GM06990 (cell line): ENCODE measurements around the gene TENM4.

Source experiments
- DNase-seq: peaks from one replicate; pipeline ENCODE4 v3.0.0-alpha.2; 2011; ENCODE audit not compliant: insufficient read length; ENCODE audit errors: extremely low read depth
- H3K27me3 ChIP-seq: replicated peaks from 2 replicates; pipeline ENCODE4 v1.6.0; 2011; ENCODE audit warnings: low read length; ENCODE audit not compliant: control insufficient read depth, insufficient read depth
- H3K36me3 ChIP-seq: 2 replicates; pipeline ENCODE4 v1.5.1; 2011; ENCODE audit warnings: low read length; ENCODE audit not compliant: control insufficient read depth, insufficient read depth
- H3K4me3 ChIP-seq: replicated peaks from 2 replicates; pipeline ENCODE4 v1.5.1; 2011; ENCODE audit warnings: low read depth, mild to moderate bottlenecking, control low read depth, low read length
- CTCF ChIP-seq: IDR thresholded peaks from 2 replicates; pipeline ENCODE4 v1.5.1; 2011; ENCODE audit warnings: low read length, control low read depth, mild to moderate bottlenecking, inconsistent platforms; ENCODE audit not compliant: insufficient read depth, poor library complexity, severe bottlenecking

The TENM4 gene

DNA sequence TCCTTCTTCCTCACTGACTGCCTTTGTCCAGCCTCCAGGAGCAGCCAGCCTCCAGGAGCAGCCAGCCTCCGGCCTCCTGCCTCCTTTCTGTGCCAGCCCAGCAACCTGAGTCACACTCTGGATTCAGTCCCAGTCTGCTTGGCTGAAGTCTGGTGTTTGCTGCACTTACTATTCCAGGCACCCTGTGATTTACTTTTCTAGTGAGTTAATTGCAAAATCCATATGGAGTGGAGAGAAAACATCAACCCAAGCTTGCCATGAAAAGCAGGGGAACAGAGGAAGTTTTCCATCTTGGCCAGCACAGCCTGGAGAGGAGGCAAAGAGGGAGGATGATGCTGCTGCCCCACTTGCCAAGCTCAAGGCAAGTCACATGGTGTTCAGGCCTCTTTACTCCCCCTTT lies 400.5 kb downstream of the TENM4 start:
- no peaks in the 10 kb centered on the region for H3K36me3 ChIP-seq
- DNase-seq, result no peak
- no peak overlapping the region for H3K4me3 ChIP-seq
- H3K27me3 ChIP-seq, result peaks cover 4% of the 10 kb centered on the region
- no peak for TF ChIP-seq CTCF

- DNase-seq, result no peak
- Histone ChIP-seq H3K4me3 (no peak overlapping the region), H3K36me3 (no peaks in the 10 kb centered on the region), H3K27me3 (peaks cover 2% of the 10 kb centered on the region)
- no peak for TF ChIP-seq CTCF
Measured at GRCh38 chr11:79039122-79039521, 401.7 kb downstream of the TENM4 start.

GRCh38 chr11:79035881-79036280 lies 404.9 kb downstream of the TENM4 start:
- TF ChIP-seq CTCF, result no peak
- Histone ChIP-seq H3K36me3 (no peaks in the 10 kb centered on the region), H3K27me3 (peaks cover 4% of the 10 kb centered on the region), H3K4me3 (no peak overlapping the region)
- no peak for DNase-seq

GRCh38 chr11:79033833-79034232 lies 407.0 kb downstream of the TENM4 start:
- TF ChIP-seq CTCF, result no peak
- Histone ChIP-seq H3K4me3 (no peak overlapping the region), H3K36me3 (no peaks in the 10 kb centered on the region), H3K27me3 (peaks cover 2% of the 10 kb centered on the region)
- DNase-seq, result no peak

DNA sequence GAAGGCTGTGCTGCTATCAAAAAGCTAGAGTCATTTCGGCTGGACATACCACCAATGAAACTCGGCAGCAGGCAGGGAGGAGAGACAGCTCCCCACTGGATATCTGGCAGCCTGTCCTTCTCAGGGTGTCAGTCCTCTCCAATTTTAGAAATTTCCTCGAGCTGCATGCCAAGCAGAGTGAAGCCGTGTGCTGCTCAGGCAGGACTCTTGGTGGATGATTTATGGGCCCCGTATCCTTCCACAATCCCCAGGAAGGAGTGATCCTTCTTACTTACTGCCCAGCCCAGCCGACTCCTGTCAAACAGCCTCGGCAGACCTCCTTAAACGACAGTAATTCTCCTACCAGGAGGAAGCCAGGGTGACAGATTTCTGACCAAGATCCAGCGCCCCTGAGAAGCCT lies 410.4 kb downstream of the TENM4 start:
- no peak overlapping the region for H3K4me3 ChIP-seq
- no peak for TF ChIP-seq CTCF
- H3K36me3 ChIP-seq, result no peaks in the 10 kb centered on the region
- DNase-seq, result no peak
- peaks cover 3% of the 10 kb centered on the region for H3K27me3 ChIP-seq

- no peaks in the 10 kb centered on the region for H3K36me3 ChIP-seq
- DNase-seq, result no peak
- H3K27me3 ChIP-seq, result peaks cover 4% of the 10 kb centered on the region
- no peak overlapping the region for H3K4me3 ChIP-seq
- no peak for TF ChIP-seq CTCF
Measured at GRCh38 chr11:79028225-79028624, 412.6 kb downstream of the TENM4 start.
